Activated CD4-positive, alpha-beta T cell treated with anti-CD3 and anti-CD28 coated beads, Interleukin-2, amount 50 U/mL, for 1 hour (primary cell): ENCODE data around the gene KRTAP2-1.
"Not testable (repeated sequence)": the region's sequence is repeated elsewhere in the genome, so short reads cannot be mapped to it uniquely, and the experiment has no call there.

Source experiments
- DNase-seq: peaks from one replicate; pipeline ENCODE4 v3.0.0-alpha.2; 2020

KRTAP2-1 gene, protein sequence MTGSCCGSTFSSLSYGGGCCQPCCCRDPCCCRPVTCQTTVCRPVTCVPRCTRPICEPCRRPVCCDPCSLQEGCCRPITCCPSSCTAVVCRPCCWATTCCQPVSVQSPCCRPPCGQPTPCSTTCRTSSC

DNA sequence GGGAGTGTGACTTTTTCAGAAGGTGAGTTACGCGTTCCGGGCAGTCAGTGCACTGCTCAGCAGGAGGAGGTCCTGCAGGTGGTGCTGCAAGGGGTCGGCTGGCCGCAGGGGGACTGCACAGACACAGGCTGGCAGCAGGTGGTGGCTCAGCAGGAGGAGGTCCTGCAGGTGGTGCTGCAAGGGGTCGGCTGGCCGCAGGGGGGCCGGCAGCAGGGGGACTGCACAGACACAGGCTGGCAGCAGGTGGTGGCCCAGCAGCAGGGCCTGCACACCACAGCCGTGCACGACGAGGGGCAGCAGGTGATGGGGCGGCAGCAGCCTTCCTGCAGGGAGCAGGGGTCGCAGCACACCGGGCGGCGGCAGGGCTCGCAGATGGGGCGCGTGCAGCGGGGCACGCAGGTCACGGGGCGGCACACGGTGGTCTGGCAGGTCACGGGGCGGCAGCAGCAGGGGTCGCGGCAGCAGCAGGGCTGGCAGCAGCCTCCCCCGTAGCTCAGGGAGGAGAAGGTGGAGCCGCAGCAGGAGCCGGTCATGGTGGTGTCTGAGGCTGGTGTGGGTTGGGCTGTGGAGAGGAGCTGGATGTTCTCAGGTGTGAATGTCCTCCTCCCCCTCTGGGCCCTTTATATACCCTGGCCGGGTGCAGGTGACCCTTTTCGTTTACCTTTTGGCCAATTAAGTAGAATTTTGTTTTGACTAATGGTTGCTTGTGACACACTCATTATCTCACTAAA is at the start of gene KRTAP2-1:
Gene KRTAP2-1, minus strand, starts transcription at position 582 of the 731 bp plus-strand sequence. Its CDS starts 49 bp downstream, at position 533.
- DNase-seq, result not testable (repeated sequence)

DNA sequence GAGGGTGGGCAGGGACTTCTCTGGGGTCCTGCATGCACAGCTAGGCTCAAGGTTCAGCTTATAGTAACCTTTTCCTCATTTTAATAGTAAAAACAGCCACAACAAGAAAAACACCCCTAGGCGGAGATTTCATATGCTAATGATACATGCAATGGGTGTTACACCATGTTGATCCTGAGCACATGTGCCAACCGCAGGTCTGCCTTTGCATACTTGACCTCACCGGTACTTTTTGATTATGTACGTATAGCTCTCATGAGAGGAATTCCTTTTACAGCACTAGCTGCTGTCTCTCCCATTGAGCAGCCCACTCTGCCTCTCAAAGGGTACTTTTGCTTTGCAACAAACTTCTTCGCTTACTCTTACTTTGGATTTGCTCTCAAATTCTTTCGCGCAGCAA is 48.9 kb upstream of the KRTAP2-1 start:
- DNase-seq, result no peak

DNA sequence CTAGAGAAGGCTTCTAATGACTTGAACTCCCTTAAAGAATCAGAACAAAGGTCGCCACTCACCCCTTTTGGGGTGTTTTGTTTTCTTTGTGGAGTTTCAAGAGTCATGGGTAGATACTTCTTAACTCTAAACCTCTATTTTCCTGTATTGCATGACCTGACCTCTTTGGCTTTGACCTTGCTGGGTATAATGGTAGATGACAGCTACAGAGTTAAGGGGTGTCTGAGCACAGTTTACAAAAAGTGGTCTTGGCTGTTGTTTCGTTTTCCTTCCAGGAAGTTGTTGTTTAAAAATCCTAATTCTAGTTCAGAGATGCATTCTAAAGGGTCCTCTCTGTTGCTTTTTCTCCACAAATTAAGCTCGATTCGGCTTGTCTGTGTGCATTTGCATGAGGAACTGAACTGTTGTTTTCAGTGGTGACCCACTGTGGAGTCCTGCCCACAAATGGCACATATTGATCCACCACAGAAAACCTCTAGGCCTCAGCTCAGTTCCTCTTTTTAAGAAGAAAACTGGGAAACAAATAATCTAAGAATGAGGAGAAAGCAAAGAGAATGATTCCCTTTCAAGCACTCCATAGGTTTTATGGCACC is 41.7 kb upstream of the KRTAP2-1 start:
- DNase-seq, result not testable (repeated sequence)

DNA sequence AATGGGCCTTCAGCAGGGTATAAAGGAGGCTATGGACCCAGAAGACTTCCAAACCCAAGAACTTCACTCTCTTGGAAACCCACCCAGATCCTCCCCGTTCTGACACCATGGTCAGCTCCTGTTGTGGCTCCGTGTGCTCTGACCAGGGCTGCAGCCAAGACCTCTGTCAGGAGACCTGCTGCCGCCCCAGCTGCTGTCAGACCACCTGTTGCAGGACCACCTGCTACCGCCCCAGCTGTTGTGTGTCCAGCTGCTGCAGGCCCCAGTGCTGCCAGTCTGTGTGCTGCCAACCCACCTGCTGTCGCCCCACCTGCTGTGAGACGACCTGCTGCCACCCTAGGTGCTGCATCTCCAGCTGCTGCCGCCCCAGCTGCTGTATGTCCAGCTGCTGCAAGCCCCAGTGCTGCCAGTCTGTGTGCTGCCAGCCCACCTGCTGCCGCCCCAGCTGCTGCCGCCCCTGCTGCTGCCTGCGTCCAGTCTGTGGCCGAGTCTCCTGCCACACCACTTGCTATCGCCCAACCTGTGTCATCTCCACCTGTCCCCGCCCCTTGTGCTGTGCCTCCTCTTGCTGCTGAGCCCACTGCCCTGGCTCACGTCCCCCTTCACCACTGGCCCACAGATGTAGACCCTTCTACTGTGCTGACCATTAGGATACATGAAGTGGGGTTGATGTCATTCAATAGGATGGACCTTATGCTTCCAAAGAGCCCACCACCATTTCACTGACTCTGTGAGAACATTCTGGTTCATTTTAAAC is 37.2 kb upstream of the KRTAP2-1 start, which contains the start of gene KRTAP4-7:
Gene KRTAP4-7, plus strand, starts transcription at position 51 of the 757 bp plus-strand sequence. Its CDS starts 57 bp downstream, at position 108.
- DNase-seq, result not testable (repeated sequence)

DNA sequence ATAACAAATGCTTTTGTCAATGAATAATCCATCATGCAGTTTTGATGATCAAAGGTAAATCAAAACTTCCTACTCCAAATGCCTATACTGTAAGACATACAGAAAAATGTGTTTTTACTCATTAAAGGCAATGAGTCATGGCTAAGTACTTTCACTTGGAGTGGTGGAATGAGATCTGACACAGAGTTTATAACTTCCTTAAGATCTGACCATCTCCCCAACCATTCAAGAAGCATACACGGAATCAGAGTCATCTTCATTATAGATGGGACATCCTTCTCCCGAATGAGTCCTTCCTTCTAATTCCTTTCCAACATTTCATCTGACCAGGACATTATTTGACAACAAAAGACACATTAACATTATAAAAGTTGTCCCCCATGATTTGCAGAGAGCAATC is 36.3 kb upstream of the KRTAP2-1 start:
- not testable (repeated sequence) for DNase-seq

DNA sequence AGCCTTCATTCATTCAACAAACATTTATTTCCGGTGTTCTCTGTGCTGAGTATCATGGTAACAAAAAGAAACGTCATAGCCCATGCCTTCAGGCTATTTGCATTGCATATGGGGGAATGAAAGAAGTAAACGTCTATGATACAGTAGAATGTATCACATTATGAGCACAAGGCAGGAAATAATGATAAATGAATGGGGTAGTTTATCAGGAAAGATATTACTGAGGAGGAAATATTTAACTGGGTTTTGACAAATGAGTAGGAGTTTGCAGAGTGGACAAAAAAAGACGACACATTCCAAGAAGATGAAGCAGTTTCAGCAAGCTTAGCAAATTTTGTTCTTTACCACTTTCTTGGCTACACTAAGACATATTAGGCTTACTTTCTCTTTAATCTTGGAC is 35.5 kb upstream of the KRTAP2-1 start:
- DNase-seq, result no peak

DNA sequence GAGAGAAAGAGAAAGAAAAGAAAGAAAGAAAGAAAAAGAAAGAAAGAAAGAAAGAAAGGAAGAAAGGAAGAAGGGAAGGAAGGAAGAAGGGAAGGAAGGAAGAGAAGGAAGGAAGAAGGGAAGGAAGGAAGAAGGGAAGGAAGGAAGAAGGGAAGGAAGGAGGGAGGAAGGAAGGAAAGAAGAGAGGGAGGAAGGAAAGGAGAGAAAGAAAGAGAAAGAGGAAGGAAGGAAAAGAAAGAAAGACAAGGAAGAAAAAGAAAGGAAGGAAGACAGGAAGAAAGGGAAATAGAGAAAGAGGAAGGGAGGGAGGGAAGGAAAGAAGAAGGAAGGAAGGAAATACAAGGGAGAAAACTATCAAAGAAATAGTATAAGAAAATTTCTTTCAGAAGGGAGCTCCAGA is 29.7 kb upstream of the KRTAP2-1 start:
- no peak for DNase-seq

DNA sequence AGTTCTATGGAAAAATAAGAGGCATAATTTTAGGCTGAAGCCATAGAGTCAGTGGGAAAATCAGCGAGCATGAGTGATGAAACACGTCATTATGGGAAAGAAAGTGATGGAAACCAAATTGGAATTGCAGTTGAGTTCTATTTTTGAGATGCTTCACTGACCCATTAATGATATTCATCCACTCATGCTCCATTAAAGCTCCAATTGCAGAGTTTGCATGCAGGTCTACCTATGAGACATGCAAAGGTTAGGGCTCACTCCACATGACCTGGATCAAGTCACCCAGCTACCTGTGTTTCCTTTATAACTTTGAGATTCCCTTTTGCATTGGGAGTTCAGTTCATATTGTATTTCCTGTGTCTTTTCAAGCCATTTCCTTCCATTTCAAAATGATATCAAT is 26.6 kb upstream of the KRTAP2-1 start:
- no peak for DNase-seq

DNA sequence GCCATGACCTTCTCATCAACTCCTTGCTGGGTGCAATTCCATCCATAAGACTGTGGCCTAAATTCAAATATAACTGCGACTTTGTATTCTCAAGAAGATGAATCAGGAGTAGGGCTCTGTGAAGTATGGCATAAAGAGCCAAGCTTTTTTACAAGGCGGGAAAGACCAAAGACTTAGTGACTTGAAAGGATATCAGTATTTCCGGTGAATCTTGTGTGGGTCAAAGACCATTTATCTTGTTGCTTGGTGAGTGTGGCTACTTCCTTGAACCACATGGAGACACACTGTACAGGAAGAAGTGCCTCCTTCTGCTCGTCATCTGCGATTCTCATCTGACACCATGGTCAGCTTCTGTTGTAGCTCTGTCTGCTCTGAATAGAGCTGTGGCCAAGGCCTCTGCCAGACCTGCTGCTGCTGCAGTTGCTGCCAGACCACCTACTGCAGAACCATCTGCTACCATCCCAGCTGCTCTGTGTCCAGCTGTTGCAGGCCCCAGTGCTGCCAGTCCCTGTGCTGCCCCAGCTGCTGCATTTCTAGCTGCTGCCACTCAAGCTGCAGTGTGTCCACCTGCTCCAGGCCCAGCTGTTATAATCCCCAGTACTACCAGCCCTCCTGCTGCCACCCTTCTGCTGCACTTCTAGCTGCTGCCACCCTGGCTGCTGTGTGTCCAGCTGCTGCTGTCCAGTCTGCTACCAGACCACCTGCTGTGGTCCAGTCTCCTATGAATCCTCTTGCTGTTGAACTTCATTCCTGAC is 24.7 kb upstream of the KRTAP2-1 start:
- no peak for DNase-seq

DNA sequence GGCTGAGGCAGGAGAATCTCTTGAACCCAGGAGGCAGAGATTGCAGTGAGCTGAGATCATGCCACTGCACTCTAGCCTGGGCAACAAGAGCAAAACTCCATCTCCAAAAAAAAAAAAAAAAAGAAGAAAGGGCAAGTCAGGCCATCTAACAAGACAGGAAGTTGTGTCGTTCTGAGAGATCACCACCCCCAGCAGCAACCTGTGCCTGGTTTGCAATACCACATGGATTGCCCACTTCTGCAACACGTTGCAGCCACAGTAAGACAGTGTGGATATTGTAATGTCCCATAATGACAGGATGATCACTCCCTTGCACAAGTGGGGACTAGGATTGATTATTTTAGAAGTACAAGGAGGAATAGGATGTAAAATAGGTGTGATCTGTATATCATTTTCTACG is 21.9 kb upstream of the KRTAP2-1 start:
- no peak for DNase-seq

DNA sequence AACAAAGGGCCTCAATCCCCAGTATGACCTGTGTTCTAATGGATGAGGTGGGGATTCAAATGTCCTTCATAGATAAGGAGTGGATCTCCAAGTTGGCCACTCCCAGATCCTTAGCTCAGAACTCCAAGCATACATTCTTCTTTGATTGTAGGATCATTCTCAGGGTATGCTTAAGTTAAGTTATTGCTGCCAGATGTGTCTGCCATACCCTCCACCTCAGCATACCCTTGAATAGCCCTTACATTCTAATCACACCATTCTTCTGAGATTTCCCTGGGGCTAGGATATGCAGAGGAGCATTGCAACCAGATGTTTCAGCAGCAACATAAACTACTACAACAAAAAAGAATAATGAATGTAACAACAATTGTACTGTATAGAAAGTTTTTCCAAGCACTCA is 20.2 kb upstream of the KRTAP2-1 start:
- DNase-seq, result no peak

DNA sequence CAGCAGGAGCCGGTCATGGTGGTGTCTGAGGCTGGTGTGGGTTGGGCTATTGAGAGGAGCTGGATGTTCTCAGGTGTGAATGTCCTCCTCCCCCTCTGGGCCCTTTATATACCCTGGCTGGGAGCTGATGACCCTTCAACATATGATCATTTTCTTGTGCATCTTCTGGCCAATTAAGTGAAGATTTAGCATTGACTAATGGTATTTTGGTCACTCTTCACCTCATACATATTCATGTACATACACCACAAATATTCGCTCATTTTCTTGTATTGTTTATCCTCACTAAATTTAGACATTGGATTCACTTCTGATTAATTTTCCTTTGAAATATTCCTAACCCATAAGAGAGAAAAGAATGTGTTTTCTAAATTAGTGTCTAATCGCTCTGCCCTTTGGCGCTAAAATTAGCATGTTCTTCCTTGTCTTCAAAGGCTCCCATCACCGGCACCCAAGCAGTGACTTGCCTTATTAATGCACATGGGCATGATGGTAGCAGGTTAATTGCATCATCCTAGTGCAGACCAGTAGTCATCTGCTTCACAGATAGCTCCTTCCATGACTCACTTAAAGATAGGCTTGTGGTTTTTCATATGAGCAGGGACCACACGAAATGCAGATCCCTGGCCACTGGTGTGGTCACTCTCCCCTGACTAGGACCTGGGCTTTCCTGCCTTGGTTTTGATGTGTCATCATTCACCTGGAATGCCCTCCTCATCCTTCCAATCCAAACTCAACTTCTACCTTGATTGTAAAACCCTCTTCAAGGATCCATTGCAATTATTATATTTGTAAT is 18.9 kb upstream of the KRTAP2-1 start, which contains the start of gene KRTAP2-4:
Gene KRTAP2-4, minus strand, starts transcription at position 51 of the 796 bp plus-strand sequence. Its CDS starts 34 bp downstream, at position 17.
- DNase-seq, result no peak

DNA sequence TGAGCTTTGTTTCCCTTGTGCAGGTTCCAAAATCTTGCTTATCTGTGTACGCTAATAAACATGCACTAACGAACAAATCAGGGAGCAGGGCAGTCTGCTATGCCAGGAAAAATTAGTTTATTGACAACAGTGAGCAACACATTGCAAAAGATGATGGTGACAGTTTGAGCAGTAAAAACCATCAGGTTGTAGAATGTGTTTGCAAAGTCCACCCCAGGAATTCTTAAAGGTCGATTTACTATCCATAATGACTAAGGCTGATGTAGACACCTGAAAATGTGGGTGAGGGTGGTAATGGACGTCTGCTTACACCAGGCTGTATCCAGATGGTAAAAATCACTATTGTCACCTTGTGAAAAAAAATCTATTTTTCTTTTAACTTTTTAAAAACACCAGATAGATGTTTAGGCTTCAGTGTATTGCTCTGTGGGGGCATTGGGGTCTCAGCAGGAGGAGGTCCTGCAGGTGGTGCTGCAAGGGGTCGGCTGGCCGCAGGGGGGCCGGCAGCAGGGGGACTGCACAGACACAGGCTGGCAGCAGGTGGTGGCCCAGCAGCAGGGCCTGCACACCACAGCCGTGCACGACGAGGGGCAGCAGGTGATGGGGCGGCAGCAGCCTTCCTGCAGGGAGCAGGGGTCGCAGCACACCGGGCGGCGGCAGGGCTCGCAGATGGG is 18.0 kb upstream of the KRTAP2-1 start:
- not testable (repeated sequence) for DNase-seq

DNA sequence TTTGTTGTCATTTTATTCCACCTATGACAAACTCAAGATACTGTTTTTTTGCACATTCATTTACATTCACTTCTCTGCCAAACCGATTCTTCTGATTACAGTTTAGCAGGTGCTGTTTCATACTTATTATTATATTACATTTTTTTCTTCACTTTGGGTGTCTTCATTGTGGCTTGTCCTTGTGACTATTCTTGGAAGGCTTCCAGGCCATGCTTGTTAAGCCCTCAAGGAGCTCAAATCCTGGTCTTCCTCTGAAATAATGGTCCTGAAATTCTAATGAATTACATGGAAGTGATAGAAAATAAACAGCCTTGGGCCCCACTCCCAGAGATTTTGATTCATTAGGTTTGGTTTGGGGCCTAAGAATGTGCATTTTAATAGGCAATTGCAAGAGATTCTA is 17.2 kb upstream of the KRTAP2-1 start:
- DNase-seq, result no peak

DNA sequence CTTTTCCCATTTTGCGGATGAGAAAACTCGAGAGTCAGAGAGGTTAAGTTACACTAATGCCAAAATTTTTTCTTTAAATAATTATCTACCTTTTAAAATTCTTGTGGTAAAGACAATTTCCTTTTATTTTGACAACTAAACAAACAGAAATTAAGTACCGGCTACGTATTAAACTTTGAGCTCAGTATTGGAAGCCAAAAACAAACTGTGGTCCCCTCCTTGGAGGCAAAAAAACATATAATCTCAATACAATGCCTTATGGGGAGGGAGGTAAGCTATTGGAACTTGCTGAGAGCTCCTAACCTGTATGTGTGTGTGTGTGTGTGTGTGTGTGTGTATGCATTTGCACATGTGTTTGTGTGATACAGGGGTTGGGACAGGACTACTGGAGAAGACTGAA is 16.3 kb upstream of the KRTAP2-1 start:
- DNase-seq, result no peak

DNA sequence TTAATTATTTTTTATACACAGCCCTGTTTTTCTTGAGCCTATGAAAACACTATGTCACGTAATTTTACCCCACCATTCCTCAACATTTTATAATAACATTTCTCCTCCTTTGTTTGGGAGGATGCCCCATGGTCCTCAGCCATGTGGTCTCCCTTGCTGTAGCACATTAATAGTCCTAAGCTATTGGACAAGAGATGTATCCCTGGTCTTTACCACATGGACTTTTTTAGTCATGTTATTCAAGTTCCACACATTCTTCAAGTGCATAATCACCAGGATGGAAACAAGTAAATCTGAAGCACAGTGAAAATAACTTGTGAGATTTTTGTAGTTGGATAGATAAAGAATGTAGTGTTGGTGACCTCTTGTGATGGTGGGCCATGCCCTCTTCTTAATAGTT is 14.8 kb upstream of the KRTAP2-1 start:
- no peak for DNase-seq

DNA sequence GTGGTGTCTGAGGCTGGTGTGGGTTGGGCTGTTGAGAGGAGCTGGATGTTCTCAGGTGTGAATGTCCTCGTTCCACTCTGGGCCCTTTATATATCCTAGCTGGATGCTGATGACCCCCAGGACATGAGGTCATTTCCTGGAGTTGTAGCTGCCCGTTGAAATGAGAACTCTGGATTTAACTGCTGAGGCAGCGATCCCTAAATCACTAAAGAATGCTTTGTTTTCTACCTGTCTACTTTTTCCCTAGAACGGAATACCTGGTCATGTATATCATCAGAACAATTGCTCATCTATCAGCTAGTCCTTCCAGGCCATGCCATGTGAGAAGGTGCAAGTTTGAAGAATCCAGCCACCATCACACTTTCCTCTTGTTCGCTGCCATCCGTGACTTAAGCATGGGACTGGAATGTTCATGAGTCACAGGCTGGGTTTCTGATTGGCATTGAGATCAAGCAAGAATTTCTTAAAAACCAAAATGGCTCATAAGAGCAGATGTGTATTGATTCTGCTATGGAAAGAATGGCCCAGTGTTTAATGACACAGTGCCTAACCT is 13.0 kb upstream of the KRTAP2-1 start, which contains the start of gene KRTAP2-3:
Gene KRTAP2-3, minus strand, starts transcription at position 63 of the 553 bp plus-strand sequence. CDS start 64 bp downstream, outside the sequence.
- no peak for DNase-seq

DNA sequence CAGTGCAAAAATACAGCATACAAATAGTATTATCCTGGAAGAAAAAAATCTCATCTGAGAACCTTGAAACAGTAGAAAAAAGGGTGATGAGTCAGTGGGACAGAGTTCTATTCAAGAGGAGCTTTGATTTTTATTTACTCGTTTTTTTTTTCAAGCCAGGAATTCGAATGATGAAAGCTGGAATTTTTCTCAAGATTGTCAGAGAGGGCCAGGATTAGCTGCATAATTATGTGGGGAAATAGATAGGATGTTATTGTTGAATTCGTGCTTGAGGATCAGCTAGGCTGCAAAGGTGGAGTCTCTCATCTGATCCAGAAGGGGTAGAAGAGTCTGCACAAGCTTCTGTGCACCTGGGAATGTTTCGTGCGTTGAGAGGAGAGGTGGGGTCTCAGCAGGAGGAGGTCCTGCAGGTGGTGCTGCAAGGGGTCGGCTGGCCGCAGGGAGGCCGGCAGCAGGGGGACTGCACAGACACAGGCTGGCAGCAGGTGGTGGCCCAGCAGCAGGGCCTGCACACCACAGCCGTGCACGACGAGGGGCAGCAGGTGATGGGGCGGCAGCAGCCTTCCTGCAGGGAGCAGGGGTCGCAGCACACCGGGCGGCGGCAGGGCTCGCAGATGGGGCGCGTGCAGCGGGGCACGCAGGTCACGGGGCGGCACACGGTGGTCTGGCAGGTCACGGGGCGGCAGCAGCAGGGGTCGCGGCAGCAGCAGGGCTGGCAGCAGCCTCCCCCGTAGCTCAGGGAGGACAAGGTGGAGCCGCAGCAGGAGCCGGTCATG is 12.3 kb upstream of the KRTAP2-1 start:
- DNase-seq, result not testable (repeated sequence)

DNA sequence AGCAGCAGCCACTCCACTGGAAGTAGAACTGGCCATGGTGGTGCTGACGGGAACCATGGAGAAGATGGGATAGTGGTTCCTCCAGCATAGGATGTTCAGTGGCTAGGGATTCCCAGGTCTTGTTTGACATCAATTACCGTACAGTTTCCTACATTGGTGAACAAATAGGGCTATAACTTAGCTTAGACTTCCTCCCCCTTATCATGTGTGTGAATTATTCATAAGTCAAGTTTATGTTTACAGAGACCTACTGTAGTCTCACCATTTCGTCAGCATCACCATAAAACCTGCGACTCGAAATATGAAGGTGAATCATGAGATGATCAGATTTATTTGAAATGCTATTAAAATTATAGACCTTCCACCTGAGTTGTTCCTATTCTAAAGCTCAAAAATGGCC is 11.6 kb upstream of the KRTAP2-1 start:
- DNase-seq, result no peak

DNA sequence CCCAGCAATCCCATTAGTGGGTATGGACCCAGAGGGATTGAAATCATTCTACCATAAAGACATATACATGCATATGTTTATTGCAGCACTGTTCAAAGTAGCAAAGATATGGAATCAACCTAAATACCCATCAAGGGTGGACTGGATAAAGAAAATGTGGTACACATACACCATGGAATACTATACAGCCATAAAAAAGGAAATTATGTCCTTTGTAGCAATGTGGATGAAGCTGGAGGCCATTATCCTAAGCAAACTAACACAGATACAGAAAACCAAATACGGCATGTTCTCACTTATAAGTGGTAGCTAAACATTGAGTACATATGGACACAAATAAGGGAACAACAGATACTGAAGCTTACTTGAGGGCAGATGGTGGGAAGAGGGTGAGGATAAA is 10.4 kb upstream of the KRTAP2-1 start:
- no peak for DNase-seq
